Measurements from ENCODE around the gene TMEM247.
"Not testable (repeated sequence)": the region's sequence is repeated elsewhere in the genome, so short reads cannot be mapped to it uniquely, and the experiment has no call there.

Gene TMEM247

DNA sequence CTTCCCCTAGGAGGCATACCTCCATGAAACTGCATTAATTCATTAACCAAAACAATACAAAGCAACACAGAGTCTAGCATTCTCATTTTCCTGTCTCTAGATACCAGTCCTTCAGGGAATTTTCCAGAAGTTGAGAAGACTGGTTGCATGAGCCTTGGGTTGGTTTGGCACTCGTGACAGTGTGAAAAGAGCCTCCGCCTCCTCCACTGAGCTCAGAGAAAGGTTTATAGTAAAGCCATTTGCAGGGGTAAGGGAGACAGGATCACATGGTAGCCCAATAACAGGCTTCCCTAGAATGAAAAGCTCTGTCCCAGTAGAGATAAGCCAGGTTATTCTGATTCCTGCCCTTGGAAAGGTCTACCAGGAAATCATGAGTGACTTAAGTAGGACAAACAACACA lies 9.7 kb upstream of the TMEM247 start:
- no peak overlapping the region for H3K18ac ChIP-seq (ENCODE audit: low read length)
- no CpG with 5 or more reads among the region's 2 CpGs for WGBS (ENCODE audit: extremely low coverage, insufficient coverage, low lambda C conversion rate)
- H3K36me3 ChIP-seq (ENCODE audit: control insufficient read depth, insufficient read depth, low read length) = no peaks in the 10 kb centered on the region
- H3K4me3 ChIP-seq (ENCODE audit: low read length) = no peak overlapping the region
- no peak overlapping the region for H3K9ac ChIP-seq (ENCODE audit: low read length)
- no peak for DNase-seq
- no peak overlapping the region for H2BK120ac ChIP-seq (ENCODE audit: low read depth, low read length)
- H3K23ac ChIP-seq (ENCODE audit: low read length) = no peak overlapping the region
- H4K5ac ChIP-seq (ENCODE audit: low read length) = no peak overlapping the region
- no peaks in the 10 kb centered on the region for H3K79me1 ChIP-seq (ENCODE audit: low read length)
- H3K4me1 ChIP-seq (ENCODE audit: control insufficient read depth, low read depth, low read length) = no peaks in the 10 kb centered on the region
- no peak overlapping the region for H3K56ac ChIP-seq (ENCODE audit: low read length)
- H3K27ac ChIP-seq (ENCODE audit: low read depth, low read length) = no peak overlapping the region
- no peaks in the 10 kb centered on the region for H3K27me3 ChIP-seq (ENCODE audit: insufficient read depth, low read length, poor library complexity)
- H4K8ac ChIP-seq (ENCODE audit: low read depth, low read length) = no peak overlapping the region
- H3K4ac ChIP-seq (ENCODE audit: low read depth, low read length) = no peak overlapping the region
- H3K79me2 ChIP-seq (ENCODE audit: control insufficient read depth, insufficient read depth, low read length) = no peaks in the 10 kb centered on the region
- no peak overlapping the region for H3K4me2 ChIP-seq (ENCODE audit: low read length)
- no peak overlapping the region for H2BK5ac ChIP-seq (ENCODE audit: low read length)
- H2AK5ac ChIP-seq (ENCODE audit: low read length) = no peak overlapping the region
- no peak overlapping the region for H2BK15ac ChIP-seq (replicated peaks; ENCODE audit: low read depth)

GRCh38 chr2:46470114-46470628 lies 9.2 kb upstream of the TMEM247 start:
- no peak for DNase-seq
- Histone ChIP-seq H2BK120ac (ENCODE audit: low read depth, low read length) (no peak overlapping the region), H3K56ac (ENCODE audit: low read length) (no peak overlapping the region), H3K9ac (ENCODE audit: low read length) (no peak overlapping the region), H2AK5ac (ENCODE audit: low read length) (no peak overlapping the region), H4K8ac (ENCODE audit: low read depth, low read length) (no peak overlapping the region), H3K23ac (ENCODE audit: low read length) (no peak overlapping the region), H3K4me2 (ENCODE audit: low read length) (no peak overlapping the region), H3K4ac (ENCODE audit: low read depth, low read length) (no peak overlapping the region), H3K36me3 (ENCODE audit: control insufficient read depth, insufficient read depth, low read length) (no peaks in the 10 kb centered on the region), H3K18ac (ENCODE audit: low read length) (no peak overlapping the region), H3K79me1 (ENCODE audit: low read length) (no peaks in the 10 kb centered on the region), H3K27ac (ENCODE audit: low read depth, low read length) (no peak overlapping the region), H3K4me3 (ENCODE audit: low read length) (no peak overlapping the region), H2BK15ac (replicated peaks; ENCODE audit: low read depth) (no peak overlapping the region), H2BK5ac (ENCODE audit: low read length) (no peak overlapping the region), H3K27me3 (ENCODE audit: insufficient read depth, low read length, poor library complexity) (no peaks in the 10 kb centered on the region), H4K5ac (ENCODE audit: low read length) (no peak overlapping the region), H3K4me1 (ENCODE audit: control insufficient read depth, low read depth, low read length) (no peaks in the 10 kb centered on the region), H3K79me2 (ENCODE audit: control insufficient read depth, insufficient read depth, low read length) (no peaks in the 10 kb centered on the region)
- WGBS (ENCODE audit: extremely low coverage, insufficient coverage, low lambda C conversion rate) = no CpG with 5 or more reads among the region's 7 CpGs

DNA sequence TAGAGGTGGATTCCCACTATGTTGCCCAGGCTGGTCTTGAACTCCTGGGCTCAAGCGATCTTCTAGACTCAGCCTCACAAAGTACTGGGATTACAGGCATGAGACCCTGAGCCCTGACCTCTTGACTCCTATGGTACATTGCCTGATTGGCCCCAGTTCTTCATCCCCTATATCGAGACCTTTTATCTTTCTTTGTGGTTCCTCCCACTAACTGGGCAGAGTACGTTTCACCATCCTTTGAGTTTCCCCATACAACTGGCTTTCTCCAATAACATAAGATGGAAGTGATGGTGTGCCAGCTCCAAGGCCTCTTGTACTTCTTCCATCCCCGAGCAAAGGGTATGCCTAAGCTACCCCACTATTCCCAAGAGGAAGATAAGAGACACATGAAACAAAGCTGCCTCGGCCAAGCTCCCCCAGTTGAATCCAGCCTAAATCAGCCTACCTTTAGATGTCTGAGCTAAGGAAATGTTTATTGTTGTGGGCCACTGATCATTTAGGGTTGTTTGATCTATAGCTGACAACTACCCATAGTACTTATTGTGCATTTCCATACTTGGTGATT lies 8.3 kb upstream of the TMEM247 start:
- Histone ChIP-seq H3K4me3 (ENCODE audit: low read length) (no peak overlapping the region), H3K4me1 (ENCODE audit: control insufficient read depth, low read depth, low read length) (no peaks in the 10 kb centered on the region), H3K23ac (ENCODE audit: low read length) (no peak overlapping the region), H3K36me3 (ENCODE audit: control insufficient read depth, insufficient read depth, low read length) (no peaks in the 10 kb centered on the region), H3K9ac (ENCODE audit: low read length) (no peak overlapping the region), H2BK5ac (ENCODE audit: low read length) (no peak overlapping the region), H3K4ac (ENCODE audit: low read depth, low read length) (no peak overlapping the region), H2AK5ac (ENCODE audit: low read length) (no peak overlapping the region), H2BK120ac (ENCODE audit: low read depth, low read length) (no peak overlapping the region), H4K5ac (ENCODE audit: low read length) (no peak overlapping the region), H3K4me2 (ENCODE audit: low read length) (no peak overlapping the region), H4K8ac (ENCODE audit: low read depth, low read length) (no peak overlapping the region), H3K79me1 (ENCODE audit: low read length) (no peaks in the 10 kb centered on the region), H3K27ac (ENCODE audit: low read depth, low read length) (no peak overlapping the region), H3K18ac (ENCODE audit: low read length) (no peak overlapping the region), H3K56ac (ENCODE audit: low read length) (no peak overlapping the region), H2BK15ac (replicated peaks; ENCODE audit: low read depth) (no peak overlapping the region), H3K79me2 (ENCODE audit: control insufficient read depth, insufficient read depth, low read length) (no peaks in the 10 kb centered on the region), H3K27me3 (ENCODE audit: insufficient read depth, low read length, poor library complexity) (no peaks in the 10 kb centered on the region)
- no peak for DNase-seq
- no CpG with 5 or more reads among the region's 5 CpGs for WGBS (ENCODE audit: extremely low coverage, insufficient coverage, low lambda C conversion rate)

DNA sequence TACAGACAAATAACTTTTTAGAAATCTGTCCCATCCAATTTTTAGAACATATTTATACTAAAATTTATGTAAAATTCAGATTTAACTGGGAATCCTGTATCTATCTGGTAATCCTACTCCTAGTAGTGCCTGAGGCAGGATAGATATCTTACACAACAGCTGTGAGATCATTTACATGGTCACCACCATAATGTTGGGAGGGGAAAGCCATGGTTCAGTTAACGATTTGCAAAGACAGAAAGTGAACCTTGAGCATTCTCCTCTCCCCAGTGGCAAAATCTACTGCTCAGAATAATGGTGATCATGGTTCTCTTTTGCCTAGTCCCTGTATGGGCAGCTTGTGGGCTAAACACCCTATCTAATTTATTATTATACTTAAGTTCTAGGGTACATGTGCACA lies 7.7 kb upstream of the TMEM247 start:
- H3K56ac ChIP-seq (ENCODE audit: low read length) = no peak overlapping the region
- DNase-seq = no peak
- H3K27ac ChIP-seq (ENCODE audit: low read depth, low read length) = no peak overlapping the region
- no CpG with 5 or more reads among the region's 1 CpG for WGBS (ENCODE audit: extremely low coverage, insufficient coverage, low lambda C conversion rate)
- H4K8ac ChIP-seq (ENCODE audit: low read depth, low read length) = no peak overlapping the region
- no peak overlapping the region for H3K23ac ChIP-seq (ENCODE audit: low read length)
- H3K36me3 ChIP-seq (ENCODE audit: control insufficient read depth, insufficient read depth, low read length) = no peaks in the 10 kb centered on the region
- no peak overlapping the region for H3K4me3 ChIP-seq (ENCODE audit: low read length)
- H2BK120ac ChIP-seq (ENCODE audit: low read depth, low read length) = no peak overlapping the region
- H4K5ac ChIP-seq (ENCODE audit: low read length) = no peak overlapping the region
- H2BK15ac ChIP-seq (replicated peaks; ENCODE audit: low read depth) = no peak overlapping the region
- no peaks in the 10 kb centered on the region for H3K79me1 ChIP-seq (ENCODE audit: low read length)
- no peak overlapping the region for H2AK5ac ChIP-seq (ENCODE audit: low read length)
- H3K18ac ChIP-seq (ENCODE audit: low read length) = no peak overlapping the region
- H3K27me3 ChIP-seq (ENCODE audit: insufficient read depth, low read length, poor library complexity) = no peaks in the 10 kb centered on the region
- H3K79me2 ChIP-seq (ENCODE audit: control insufficient read depth, insufficient read depth, low read length) = no peaks in the 10 kb centered on the region
- H3K4me2 ChIP-seq (ENCODE audit: low read length) = no peak overlapping the region
- H2BK5ac ChIP-seq (ENCODE audit: low read length) = no peak overlapping the region
- no peaks in the 10 kb centered on the region for H3K4me1 ChIP-seq (ENCODE audit: control insufficient read depth, low read depth, low read length)
- no peak overlapping the region for H3K4ac ChIP-seq (ENCODE audit: low read depth, low read length)
- H3K9ac ChIP-seq (ENCODE audit: low read length) = no peak overlapping the region

- not testable (repeated sequence) for H3K36me3 ChIP-seq (ENCODE audit: control insufficient read depth, insufficient read depth, low read length); H3K4me2 ChIP-seq (ENCODE audit: low read length); H2BK15ac ChIP-seq (replicated peaks; ENCODE audit: low read depth); H3K18ac ChIP-seq (ENCODE audit: low read length); H3K9ac ChIP-seq (ENCODE audit: low read length); H3K79me2 ChIP-seq (ENCODE audit: control insufficient read depth, insufficient read depth, low read length); DNase-seq; H3K23ac ChIP-seq (ENCODE audit: low read length); H3K27me3 ChIP-seq (ENCODE audit: insufficient read depth, low read length, poor library complexity); H4K8ac ChIP-seq (ENCODE audit: low read depth, low read length); H3K56ac ChIP-seq (ENCODE audit: low read length); H3K4ac ChIP-seq (ENCODE audit: low read depth, low read length); H4K5ac ChIP-seq (ENCODE audit: low read length); H2BK5ac ChIP-seq (ENCODE audit: low read length); H3K4me3 ChIP-seq (ENCODE audit: low read length); H2BK120ac ChIP-seq (ENCODE audit: low read depth, low read length); H2AK5ac ChIP-seq (ENCODE audit: low read length); H3K4me1 ChIP-seq (ENCODE audit: control insufficient read depth, low read depth, low read length); H3K27ac ChIP-seq (ENCODE audit: low read depth, low read length); H3K79me1 ChIP-seq (ENCODE audit: low read length)
- WGBS (ENCODE audit: extremely low coverage, insufficient coverage, low lambda C conversion rate) = no CpG with 5 or more reads among the region's 5 CpGs
These were observed 7.2 kb upstream of the TMEM247 start for GRCh38 chr2:46472165-46472564.

DNA sequence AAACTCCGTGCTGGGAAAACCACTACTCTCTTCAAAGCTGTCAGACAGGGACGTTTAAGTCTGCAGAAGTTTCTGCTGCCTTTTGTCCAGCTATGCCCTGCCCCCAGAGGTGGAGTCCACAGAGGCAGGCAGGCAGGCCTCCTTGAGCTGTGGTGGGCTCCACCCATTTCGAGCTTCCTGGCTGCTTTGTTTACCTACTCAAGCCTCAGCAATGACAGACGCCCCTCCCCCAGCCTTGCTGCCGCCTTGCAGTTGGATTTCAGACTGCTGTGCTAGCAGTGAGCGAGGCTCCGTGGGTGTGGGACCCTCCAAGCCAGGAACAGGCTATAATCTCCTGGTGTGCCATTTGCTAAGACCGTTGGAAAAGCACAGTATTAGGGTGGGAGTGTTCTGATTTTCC lies 1.9 kb upstream of the TMEM247 start:
- not testable (repeated sequence) for H4K5ac ChIP-seq (ENCODE audit: low read length); H2BK120ac ChIP-seq (ENCODE audit: low read depth, low read length); H3K4me1 ChIP-seq (ENCODE audit: control insufficient read depth, low read depth, low read length); H3K9ac ChIP-seq (ENCODE audit: low read length); H3K36me3 ChIP-seq (ENCODE audit: control insufficient read depth, insufficient read depth, low read length); H2BK15ac ChIP-seq (replicated peaks; ENCODE audit: low read depth); H2AK5ac ChIP-seq (ENCODE audit: low read length); H2BK5ac ChIP-seq (ENCODE audit: low read length); H3K27ac ChIP-seq (ENCODE audit: low read depth, low read length); H3K27me3 ChIP-seq (ENCODE audit: insufficient read depth, low read length, poor library complexity); H4K8ac ChIP-seq (ENCODE audit: low read depth, low read length); H3K79me2 ChIP-seq (ENCODE audit: control insufficient read depth, insufficient read depth, low read length); H3K56ac ChIP-seq (ENCODE audit: low read length); H3K4me2 ChIP-seq (ENCODE audit: low read length); DNase-seq; H3K79me1 ChIP-seq (ENCODE audit: low read length); H3K18ac ChIP-seq (ENCODE audit: low read length); H3K4ac ChIP-seq (ENCODE audit: low read depth, low read length); H3K23ac ChIP-seq (ENCODE audit: low read length); H3K4me3 ChIP-seq (ENCODE audit: low read length)
- WGBS (ENCODE audit: extremely low coverage, insufficient coverage, low lambda C conversion rate) = no CpG with 5 or more reads among the region's 8 CpGs

Data from mesendoderm (in vitro differentiated cells).